SK-N-SH (cell line): ENCODE measurements around the gene MGAT1.

Experiments
- CHD2 ChIP-seq: fragments of 150-350 bp; IDR thresholded peaks from 2 replicates; pipeline ENCODE4 v1.6.1; 2018; ENCODE audit warnings: low read length; ENCODE audit not compliant: partially characterized antibody
- CTCF ChIP-seq: fragments of 200-600 bp; sonication (generic); IDR thresholded peaks from 2 replicates; pipeline ENCODE4 v1.6.1; 2017; ENCODE audit warnings: antibody characterized with exemption, mild to moderate bottlenecking, moderate library complexity
- EP300 ChIP-seq, 2 experiments: IDR thresholded peaks; 2 replicates each; pipeline versions ENCODE4 v1.4.0 to v1.6.1; 2012; ENCODE audit warnings: borderline replicate concordance in 1 of 2, low read depth in 1 of 2, low read length in 1 of 2
- EZH2phosphoT487 ChIP-seq: fragments of 200-600 bp; sonication (generic); IDR thresholded peaks from 2 replicates; pipeline ENCODE4 v1.6.1; 2017; ENCODE audit warnings: low read depth, mixed run types, mild to moderate bottlenecking, antibody characterized with exemption, moderate library complexity, borderline replicate concordance
- GABPA ChIP-seq: IDR thresholded peaks from 2 replicates; pipeline ENCODE4 v1.4.0; 2012; ENCODE audit warnings: low read depth, mild to moderate bottlenecking
- GATA2 ChIP-seq: sonication (generic); formaldehyde crosslinking; IDR thresholded peaks from 2 replicates; pipeline ENCODE4 v1.5.0; 2020; ENCODE audit warnings: mild to moderate bottlenecking, missing genetic modification reagents
- POLR2AphosphoS5 ChIP-seq: IDR thresholded peaks from 2 replicates; pipeline ENCODE4 v1.6.1; 2012; ENCODE audit warnings: low read depth, low read length
- RFX5 ChIP-seq: IDR thresholded peaks from 2 replicates; pipeline ENCODE4 v1.6.1; 2012; ENCODE audit warnings: mild to moderate bottlenecking, improper control_type of control experiment, low read length
- SMC3 ChIP-seq: IDR thresholded peaks from 2 replicates; pipeline ENCODE4 v1.6.1; 2012; ENCODE audit warnings: low read depth, low read length, improper control_type of control experiment
- TEAD4 ChIP-seq: IDR thresholded peaks from 2 replicates; pipeline ENCODE4 v1.4.0; 2012; ENCODE audit warnings: mild to moderate bottlenecking, borderline replicate concordance; ENCODE audit not compliant: insufficient read depth
- YY1 ChIP-seq: IDR thresholded peaks from 2 replicates; pipeline ENCODE4 v1.4.0; 2012; ENCODE audit warnings: low read depth, mild to moderate bottlenecking
- TF ChIP-seq, protein P1 (sequence below): IDR thresholded peaks from 2 replicates; pipeline ENCODE4 v1.6.1; 2012; ENCODE audit warnings: mild to moderate bottlenecking, low read depth, low read length, moderate library complexity

- TF ChIP-seq EZH2phosphoT487 (no peak), CTCF (no peak), GABPA (no peak), CHD2 (no peak), RFX5 (no peak), TEAD4 (no peak), EP300 (IDR thresholded peaks at IDR 0.05; ENCODE audit: borderline replicate concordance in 1 of 2, low read depth in 1 of 2, low read length in 1 of 2) (no peak), YY1 (no peak), POLR2AphosphoS5 (no peak), GATA2 (CRISPR knock-in tag) (no peak), SMC3 (no peak)
- TF ChIP-seq, protein P1, sequence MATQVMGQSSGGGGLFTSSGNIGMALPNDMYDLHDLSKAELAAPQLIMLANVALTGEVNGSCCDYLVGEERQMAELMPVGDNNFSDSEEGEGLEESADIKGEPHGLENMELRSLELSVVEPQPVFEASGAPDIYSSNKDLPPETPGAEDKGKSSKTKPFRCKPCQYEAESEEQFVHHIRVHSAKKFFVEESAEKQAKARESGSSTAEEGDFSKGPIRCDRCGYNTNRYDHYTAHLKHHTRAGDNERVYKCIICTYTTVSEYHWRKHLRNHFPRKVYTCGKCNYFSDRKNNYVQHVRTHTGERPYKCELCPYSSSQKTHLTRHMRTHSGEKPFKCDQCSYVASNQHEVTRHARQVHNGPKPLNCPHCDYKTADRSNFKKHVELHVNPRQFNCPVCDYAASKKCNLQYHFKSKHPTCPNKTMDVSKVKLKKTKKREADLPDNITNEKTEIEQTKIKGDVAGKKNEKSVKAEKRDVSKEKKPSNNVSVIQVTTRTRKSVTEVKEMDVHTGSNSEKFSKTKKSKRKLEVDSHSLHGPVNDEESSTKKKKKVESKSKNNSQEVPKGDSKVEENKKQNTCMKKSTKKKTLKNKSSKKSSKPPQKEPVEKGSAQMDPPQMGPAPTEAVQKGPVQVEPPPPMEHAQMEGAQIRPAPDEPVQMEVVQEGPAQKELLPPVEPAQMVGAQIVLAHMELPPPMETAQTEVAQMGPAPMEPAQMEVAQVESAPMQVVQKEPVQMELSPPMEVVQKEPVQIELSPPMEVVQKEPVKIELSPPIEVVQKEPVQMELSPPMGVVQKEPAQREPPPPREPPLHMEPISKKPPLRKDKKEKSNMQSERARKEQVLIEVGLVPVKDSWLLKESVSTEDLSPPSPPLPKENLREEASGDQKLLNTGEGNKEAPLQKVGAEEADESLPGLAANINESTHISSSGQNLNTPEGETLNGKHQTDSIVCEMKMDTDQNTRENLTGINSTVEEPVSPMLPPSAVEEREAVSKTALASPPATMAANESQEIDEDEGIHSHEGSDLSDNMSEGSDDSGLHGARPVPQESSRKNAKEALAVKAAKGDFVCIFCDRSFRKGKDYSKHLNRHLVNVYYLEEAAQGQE: no peak
Measured at GRCh38 chr5:180776376-180776775, 26.2 kb downstream of the MGAT1 start.
